ENCODE results near the gene CA4.
"Not testable (repeated sequence)": the region's sequence is repeated elsewhere in the genome, so short reads cannot be mapped to it uniquely, and the experiment has no call there.

The CA4 gene

DNA sequence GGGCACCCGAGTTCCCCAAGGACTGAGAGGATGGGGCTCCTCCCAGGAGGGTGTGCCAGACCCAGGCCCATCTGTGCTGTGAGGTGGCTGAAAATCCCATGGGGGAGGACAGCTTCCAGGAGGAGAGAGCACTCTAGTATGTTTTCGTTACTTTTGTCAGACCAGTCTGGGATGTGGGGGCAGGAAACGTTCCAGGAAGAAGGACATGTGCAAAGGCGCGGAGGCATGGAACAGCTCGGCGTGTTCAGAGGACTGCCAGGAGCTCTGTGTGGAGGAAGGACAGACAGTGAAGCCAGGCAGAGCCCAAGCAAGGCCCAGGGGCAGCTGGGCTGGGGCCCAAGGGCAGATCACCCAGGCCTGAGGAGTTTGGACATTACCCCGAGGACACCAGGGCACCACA, 7.0 kb downstream of the CA4 start:
- no peak for DNase-seq

DNA sequence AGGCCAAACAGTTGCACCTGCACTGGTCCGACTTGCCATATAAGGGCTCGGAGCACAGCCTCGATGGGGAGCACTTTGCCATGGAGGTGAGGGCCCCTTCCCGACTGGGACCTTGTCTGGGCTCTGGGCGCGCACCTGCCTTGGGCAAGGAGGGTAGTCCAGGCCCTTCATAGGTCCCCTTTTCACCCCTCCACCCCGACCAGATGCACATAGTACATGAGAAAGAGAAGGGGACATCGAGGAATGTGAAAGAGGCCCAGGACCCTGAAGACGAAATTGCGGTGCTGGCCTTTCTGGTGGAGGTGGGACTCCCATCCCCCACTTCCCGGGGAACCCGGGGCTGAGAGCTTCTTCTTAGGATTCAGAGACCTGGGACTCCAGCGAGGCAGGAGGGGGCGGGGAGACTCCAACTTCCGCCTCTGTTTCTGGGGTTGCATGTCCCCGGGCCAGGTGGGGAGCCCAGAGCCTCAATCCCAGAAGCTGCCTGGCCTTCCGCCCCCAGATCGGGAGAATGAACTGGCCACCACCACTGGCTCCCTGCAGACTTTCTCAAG, 7.8 kb downstream of the CA4 start:
- no peak for DNase-seq

DNA sequence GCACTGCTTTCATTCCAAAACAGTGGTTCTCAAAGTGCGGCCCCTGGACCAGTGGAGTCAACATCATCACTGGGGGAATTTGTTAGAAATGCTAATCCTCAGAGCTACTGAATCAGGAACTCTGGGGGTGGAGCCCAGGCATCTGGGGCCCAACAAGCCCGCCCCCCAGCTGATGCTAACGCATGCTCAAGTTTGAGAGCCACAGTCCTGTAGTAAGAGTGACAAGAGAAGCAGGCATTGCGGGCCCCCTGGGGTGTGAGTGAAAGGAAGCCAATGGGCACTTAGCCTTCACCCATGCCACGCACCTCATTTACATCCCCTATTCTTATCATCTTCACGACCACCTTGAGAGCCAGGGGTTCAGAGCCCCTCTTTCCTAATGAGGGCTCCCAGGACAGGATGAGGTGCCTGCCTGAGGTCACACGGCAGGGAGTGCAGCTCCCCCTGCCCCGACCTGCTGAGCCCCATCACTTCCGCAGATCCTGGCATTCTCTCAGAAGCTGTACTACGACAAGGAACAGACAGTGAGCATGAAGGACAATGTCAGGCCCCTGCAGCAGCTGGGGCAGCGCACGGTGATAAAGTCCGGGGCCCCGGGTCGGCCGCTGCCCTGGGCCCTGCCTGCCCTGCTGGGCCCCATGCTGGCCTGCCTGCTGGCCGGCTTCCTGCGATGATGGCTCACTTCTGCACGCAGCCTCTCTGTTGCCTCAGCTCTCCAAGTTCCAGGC, 9.1 kb downstream of the CA4 start:
- no peak for DNase-seq

DNA sequence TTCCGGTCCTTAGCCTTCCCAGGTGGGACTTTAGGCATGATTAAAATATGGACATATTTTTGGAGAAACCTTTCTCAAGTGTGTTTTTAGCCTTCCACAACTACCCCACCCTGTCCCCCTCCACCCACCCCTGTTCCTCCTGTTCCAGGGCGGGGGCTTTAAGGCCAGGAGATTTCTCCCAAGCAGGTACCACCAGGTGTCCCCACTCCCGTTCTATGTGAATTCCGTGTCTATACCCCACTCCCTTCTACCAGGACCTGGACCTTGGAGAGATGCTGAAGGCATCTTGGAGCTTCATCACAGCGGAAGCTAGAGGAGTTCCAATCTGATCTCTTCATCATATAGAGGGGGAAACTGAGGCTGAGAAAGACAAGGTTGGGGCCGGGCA, 9.7 kb downstream of the CA4 start:
- DNase-seq, result no peak

DNA sequence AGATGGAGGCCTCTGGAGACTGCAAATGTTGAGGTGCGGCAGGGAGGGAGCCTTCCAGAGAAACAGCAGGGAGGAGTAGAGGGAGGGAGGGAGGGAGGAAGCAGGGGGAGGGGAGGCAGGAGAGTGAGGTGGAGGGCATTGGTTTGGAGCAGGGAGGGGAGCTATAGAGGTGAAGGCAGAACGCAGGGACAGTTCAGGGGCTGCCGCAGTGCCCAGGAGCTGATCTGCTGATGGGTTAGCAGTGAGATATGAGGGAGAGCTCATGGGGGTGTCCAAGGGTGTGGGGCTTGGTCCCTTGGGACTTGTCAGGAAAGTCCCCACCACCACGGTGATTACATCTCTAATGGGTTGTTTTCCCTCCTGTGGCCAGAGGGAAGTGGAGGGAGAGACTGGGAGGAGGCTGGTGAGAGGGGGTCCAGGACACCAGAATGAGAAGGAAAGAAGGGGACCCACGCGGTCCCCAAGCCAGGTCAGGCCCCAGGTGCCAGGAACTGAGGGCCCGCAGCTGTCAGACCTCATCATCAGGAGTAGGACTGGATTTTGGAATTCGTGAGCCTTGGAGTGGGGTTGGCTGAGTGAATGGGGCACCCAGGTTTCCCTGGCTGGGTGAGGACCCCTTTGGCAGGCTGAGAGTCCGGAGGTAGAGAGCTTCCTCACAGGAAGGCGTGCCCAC, 11.2 kb downstream of the CA4 start:
- no peak for DNase-seq

DNA sequence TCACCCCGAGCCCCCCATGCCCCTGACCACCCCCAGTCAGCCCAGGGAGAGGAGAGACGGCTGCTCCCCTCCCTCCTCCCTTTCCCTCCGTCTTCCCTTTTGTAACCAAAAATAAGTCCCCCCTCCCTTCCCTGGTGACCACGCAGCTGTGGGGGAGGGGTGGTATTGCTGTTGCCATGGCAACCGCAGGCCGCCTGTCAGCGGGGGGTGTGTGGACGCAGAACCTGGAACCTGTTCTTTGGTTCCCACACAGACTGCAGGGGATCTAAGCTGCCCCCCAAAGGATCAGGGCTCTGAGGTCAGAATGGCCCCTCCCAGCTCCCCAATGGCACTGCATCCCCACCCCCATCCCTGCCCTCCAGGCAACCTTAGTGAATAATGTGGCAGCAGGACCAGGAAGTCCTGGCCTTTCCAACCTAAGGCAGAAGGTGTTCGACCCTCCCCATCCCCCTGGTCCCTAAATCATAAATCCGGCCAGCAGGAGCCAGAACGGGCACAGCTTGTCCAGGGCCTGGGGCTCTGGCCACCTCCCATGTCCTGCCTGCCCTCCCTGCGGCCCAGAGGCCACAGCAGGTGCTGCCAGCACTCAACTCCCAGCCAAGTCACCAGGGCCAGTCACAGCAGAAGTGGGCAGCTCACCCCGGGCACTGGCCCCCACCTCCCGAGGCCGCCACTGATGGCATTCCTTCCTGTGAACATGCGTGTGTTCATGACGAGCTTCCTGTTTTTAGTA, 12.0 kb downstream of the CA4 start:
- DNase-seq, result no peak

DNA sequence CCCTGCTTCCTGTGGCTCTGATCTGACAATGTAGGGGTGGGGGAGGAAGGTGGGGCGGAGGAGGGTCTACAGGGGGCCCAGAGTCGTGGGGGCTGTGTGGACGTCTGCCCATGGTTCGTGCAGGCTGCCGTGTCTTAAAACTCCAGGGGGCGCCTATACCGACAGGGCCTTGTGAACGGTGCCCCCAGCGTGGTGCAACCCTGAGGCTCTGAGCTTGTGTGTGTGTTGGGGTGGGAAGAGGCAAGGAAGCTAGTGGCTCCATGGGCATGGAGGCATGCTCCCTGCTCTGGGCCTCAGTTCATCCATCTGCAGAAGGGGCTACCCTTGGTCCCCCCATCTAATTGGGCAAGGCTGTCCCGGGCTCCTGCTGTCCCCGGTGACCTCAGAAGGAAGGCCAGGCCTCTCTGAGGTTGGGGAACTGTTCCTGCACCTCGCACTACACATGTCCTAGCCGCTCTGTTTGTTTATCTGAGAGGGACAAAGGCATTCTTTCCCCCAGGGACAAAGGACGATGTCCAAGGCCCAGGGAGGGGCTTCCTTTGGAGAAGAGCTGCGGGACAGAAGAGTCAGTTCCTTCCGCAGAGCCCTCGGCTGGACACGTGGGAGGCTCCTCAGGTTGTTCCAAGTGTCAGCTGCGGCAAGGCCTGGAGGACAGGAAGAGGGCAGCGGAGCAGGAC, 13.5 kb downstream of the CA4 start:
- no peak for DNase-seq

DNA sequence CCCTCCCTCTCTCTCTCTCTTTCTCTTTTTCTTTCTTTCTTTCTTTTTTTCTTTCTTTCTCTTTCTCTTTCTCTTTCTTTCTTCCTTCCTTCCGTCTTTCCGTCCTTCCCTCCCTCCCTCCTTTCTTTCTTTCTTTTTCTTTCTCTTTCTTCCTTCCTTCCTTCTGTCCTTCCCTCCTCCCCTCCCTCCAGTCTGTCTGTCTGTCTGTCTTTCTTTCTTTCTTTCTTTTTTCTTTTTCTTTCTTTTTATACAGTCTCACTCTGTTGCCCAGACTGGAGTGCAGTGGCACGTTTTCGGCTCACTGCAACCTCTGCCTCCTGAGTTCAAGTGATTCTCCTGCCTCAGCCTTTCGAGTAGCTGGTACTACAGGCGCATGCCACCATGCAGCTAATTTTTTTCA, 14.4 kb downstream of the CA4 start:
- DNase-seq, result no peak

DNA sequence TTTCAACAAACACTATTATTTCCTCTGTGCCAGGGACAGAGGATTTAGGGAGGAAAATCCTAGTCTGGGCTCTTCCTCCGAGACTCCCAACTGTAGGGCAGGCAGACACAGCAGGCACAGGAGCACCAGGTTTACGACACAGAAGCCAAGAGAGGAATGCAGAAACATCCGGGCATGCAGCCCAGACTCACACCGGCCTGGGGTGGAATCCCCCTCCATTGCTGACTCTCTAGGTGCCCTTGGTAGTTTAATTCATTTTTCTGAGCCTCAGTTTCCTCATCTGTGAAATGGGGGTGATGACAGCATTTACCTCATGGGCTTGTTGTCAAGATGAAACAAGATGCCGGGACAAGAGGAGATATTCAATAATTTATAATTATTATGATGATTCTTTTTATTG, 14.9 kb downstream of the CA4 start:
- no peak for DNase-seq

DNA sequence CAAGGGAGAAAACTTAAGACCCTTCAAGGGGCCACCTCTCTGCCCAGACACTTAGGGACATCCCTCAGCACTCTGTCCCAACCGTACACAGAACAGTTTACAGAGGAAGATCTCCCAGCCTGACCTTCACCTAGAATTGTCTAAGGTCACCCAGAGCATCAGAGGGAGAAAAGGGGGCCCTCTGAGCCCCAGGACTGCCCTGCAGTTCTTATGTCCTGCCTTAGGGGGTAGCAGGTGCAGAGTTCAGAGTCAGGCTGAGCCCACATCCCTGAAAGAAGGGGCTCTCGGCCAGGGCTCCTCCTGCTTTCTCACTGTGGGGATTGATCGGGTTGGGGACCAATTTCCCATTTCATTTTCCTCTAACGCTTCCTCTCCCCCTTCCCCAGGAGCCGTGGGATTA, 15.4 kb downstream of the CA4 start:
- DNase-seq, result no peak

DNA sequence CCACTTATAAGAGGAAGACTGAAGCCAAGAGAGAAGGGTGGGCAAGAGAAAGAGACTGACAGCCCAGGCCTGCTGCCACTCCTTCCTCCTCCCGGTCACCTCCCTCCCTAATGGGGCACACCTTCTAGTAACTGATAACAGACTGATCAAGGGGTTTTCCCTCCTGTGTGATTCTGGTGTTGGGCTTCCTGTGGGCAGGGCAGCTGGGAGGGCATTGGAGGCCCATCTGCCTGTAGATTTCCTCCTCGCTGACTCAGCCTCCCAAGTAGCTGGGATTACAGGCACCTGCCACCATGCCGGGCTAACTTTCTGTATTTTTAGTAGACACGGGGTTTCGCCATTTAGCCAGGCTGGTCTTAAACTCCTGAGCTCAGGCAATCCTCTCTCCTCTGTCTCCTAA, 16.2 kb downstream of the CA4 start:
- DNase-seq, result peak; percentile 69

DNA sequence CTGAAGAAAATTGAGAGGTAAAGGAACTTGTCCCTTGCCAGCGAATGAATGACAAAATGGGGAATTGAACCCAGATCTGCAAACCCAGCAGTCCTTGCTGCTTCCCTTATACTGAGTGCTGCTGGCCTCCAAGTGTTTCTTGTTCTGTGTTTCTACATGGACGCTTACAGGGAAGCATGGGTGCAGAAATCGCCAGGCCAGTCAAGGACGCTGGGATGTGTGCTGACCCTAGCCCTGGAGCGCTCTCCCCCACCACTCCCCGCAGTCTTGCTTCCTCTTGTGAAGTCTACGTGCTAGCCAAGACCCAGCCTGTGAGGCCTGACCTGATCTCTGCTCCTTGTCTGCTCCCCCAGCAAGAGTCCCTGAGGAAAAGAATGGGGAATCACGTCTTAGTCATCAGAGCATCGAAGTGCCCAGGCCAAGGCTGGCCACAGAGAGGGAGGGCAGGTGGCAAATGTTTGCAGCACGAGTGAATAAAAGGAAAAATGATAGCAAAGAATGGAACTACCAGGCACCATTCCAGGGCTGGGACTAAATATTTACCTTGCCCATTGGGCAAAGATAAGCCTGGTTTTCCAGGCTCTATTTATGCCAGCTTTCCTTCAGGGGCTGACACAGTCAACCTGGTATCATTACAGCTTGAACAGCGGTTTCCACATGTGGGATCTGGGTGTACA, 17.4 kb downstream of the CA4 start:
- DNase-seq, result no peak

DNA sequence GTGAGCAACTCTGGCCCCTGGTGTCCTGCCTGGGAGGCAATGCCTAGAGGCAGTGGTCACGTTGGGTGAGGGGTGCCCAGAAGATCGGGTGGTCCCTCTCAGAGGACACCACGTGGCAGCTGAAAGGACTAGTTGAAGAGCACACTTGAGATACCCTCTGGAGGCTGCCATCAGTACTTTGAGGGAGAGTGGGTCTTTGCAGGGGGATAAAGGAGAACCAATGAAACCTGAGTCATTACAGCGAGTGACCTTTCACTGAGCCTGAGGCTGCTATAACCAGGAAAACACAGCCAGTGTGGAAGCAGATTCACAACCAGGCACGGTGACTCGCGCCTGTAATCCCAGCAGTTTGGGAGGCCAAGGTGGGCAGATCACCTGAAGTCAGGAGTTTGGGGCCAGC, 18.9 kb downstream of the CA4 start:
- DNase-seq, result no peak

DNA sequence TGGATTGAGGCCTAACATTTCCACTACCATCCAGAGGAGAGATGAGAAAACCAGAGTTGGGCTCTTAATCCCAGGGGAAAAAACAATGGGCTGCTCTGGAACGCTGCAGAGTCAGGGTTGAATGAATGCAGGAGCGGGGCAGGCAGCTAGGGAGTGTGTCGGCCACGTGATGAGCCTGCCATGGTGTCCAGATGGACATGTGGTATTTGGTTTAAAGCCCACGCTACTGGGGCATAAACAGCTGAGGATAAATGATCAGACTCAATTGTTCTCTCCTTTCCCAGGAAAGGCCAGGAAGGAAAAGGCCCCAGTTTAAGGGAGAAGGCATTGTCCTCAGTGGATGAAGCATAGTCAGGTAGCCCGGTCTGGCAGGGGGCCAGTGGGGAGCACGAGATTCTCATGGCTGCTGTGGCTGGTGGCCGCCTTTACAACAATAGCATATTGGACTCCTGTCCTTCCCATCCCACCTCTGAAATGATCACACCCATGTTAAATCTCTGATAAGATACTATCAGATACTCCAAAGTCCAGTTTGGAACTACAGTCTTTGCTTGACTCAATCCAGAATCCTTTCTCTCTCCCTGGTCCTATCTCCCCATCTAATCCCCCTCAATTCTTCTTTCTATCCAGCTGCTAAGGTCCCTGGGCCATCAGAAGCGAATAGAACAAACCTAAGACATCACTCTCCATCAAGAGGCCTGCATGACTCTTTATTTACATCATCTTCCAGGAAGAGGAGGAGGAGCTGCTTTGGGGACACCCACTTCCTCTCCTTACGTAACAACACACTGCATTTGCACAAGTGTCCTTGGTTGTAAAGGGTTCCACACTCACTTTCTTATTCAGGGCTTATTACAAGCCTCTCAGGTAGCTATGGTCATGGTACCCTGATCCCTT, 20.4 kb downstream of the CA4 start:
- DNase-seq, result peak; percentile 68

DNA sequence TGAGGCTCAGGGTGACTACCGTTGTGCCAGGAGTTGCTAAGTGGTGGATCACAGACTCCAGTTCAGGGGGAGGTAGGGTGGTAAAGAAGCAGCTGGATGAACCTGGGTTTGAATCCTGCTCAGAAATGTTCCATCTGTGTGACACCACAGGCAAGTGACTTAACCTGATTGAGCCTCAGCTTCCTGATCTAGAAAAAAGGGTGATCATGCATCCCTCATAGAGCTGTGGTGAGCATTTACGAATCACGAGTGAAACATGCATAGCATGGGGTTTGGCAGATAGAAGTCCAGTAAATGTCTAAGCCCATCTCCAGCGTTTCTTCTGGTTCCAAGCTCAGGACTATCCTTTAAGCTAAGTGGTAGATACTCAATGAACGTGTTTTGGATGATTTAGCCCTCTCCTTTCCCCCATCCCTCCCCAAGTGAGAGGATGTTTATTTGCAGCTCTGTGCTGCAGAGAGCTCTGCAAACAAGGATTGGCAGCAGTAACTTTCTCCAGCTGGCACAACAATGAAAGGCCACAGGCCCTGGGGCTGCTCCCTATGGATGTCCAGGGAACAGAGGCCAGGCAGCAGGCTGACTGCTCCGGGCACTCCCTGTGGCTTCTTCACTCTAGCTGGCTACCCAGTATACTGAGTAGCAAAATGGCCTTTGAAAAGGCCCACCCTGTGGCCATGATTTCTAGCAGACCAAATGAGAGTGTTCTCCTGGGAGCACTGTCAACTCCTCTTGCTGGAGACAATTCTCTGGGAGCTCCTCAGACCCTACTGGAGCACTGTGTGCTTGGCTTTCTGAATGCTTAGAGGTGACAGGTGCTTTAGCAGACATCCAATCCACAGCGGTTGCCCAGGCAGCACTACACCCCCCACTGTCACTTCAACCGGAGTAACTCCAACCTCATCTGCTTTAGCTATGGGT, 21.3 kb downstream of the CA4 start:
- no peak for DNase-seq

DNA sequence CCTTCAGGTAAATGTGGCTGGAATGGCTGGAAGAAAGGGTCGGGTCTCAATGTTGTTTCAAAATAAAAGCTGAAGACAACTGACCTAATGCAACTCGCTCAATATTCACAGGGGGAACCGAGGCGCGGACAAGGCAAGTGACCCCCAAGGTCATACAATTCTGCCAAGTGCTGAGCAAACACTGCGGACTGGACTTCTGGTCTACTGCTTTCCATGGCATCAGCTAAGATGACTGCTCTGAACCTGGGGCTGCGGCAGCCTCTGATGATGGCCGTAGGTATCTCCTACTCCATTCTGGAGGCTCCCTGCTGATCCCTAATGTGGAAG, 21.9 kb downstream of the CA4 start:
- no peak for DNase-seq

DNA sequence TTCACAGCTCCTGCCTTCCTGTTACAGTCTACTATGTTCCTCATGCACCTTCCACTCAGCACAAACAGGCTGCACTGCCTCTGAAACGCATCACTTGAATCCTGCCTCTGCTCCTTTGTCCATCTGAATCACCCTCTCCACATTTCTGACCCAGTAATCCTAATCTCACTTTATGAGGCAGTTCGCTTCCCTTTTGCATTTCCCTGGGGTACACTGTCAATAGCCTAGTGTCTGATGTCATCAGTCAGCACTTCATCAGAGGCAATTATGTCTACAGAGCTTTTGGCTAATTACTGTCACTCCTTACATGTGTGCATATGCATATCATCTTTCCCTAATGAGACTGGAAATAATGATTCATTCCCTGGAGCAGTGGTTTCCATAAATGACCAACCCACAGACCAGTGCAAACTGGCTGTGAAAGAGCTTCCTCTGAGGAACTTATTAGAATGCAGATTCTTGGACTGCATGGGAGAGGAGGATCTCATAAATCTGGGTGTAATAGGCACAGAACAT, 23.6 kb downstream of the CA4 start:
- DNase-seq, result peak; percentile 21

DNA sequence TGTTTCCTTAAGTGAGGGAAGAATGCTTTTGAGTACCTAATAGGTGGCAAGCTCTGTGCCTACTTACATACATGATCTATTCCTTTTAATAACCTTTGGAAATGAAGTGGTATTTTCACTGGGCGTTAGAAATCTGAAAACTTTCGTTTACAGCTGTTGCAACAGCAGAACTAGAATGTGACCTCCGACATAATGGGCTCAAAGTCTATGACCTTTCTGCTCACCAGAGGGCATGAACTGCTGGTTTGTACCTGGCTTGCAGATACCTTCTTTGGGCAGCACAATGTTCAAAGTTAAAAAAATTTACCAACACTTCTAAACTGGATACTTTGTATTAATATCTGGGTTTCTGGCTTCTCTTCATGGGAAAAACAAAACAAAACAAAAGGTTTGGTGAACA, 24.3 kb downstream of the CA4 start:
- no peak for DNase-seq

DNA sequence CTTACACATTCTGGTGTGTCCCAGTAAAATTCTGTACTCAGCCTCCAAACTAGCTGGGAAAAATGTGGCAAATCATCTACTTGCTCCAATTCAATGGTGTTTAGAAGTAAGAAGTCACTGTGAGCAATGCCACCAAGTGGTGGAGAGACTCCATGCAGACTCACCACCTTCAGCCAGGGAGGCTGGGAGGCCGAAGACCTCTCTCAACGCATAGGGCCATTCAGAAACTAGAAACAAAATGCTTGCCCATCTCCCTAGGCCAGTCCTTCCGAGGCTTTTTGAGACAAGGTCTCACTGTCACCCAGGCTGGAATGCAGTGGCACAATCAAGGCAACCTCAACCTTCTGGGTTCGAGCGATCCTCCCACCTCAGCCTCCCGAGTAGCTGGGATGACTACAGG, 25.0 kb downstream of the CA4 start:
- DNase-seq, result not testable (repeated sequence)

DNA sequence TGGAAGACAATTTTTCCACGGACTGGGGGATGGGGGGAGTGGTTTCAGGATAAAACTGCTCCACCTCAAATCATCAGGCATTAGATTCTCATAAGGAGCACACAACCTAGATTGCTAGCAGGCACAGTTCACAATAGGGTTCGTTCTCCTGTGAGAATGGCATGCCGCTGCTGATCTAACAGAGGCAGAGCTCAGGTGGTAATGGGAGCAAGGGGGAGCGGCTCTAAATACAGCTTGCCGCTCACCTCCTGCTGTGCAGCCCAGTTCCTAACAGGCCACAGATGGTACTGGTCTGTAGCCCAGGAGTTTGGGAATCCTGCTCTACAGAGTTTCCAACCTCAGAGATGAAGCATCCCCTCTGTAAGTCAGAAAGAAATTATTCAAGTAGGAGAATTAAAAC, 27.0 kb downstream of the CA4 start:
- not testable (repeated sequence) for DNase-seq
